Measurements from ENCODE around the gene PARL.

- TF ChIP-seq FOXM1 (IDR thresholded peaks at IDR 0.05; ENCODE audit: borderline replicate concordance) (no peak), BHLHE40 (IDR thresholded peaks at IDR 0.05; ENCODE audit: borderline replicate concordance) (no peak), ZNF384 (IDR thresholded peaks at IDR 0.05) (no peak), LEF1 (IDR thresholded peaks at IDR 0.05; ENCODE audit: borderline replicate concordance) (no peak), SUZ12 (IDR thresholded peaks at IDR 0.05) (no peak), SP1 (IDR thresholded peaks at IDR 0.05) (no peak), ELF4 (IDR thresholded peaks at IDR 0.05) (no peak), HDGF (IDR thresholded peaks at IDR 0.05; ENCODE audit: borderline replicate concordance) (no peak), FOXA1 (IDR thresholded peaks at IDR 0.05) (no peak), NFRKB (IDR thresholded peaks at IDR 0.05) (no peak)
These were observed 65.7 kb downstream of the PARL start for GRCh38 chr3:183818706-183819624.

All from HEK293T (cell line).